NOMO-1 (cell line): ENCODE measurements around the gene DNAJC6.
A peak's percentile ranks its signal among the peaks of the same experiment; 100 is the strongest.

Experiments
- DNase-seq, 2 experiments: peaks; one replicate each; lab custom pipeline; 2025; ENCODE audit not compliant: unreplicated experiment in 2 of 2; lab: John Stamatoyannopoulos, UW

DNAJC6 gene

GRCh38 chr1:65399003-65399402, 89.7 kb downstream of the DNAJC6 start:
- no peak for DNase-seq

- no peak for DNase-seq
Measured at GRCh38 chr1:65401612-65402011, 92.3 kb downstream of the DNAJC6 start.

GRCh38 chr1:65404941-65405340, 95.6 kb downstream of the DNAJC6 start:
- DNase-seq = no peak

- DNase-seq = no peak
Measured at GRCh38 chr1:65407877-65408276, 98.5 kb downstream of the DNAJC6 start.

GRCh38 chr1:65409314-65409713, 100.0 kb downstream of the DNAJC6 start:
- DNase-seq = no peak

- no peak for DNase-seq
Measured at GRCh38 chr1:65409816-65410326, 100.5 kb downstream of the DNAJC6 start.

- no peak for DNase-seq
Measured at GRCh38 chr1:65412256-65412983, 103.1 kb downstream of the DNAJC6 start.

- no peak for DNase-seq
Measured at GRCh38 chr1:65412984-65413375, 103.6 kb downstream of the DNAJC6 start.

GRCh38 chr1:65414538-65414937, 105.2 kb downstream of the DNAJC6 start:
- no peak for DNase-seq

- no peak for DNase-seq
Measured at GRCh38 chr1:65416767-65417166, 107.4 kb downstream of the DNAJC6 start.

GRCh38 chr1:65417729-65418128, 108.4 kb downstream of the DNAJC6 start:
- no peak for DNase-seq

- no peak for DNase-seq
Measured at GRCh38 chr1:65418522-65419185, 109.3 kb downstream of the DNAJC6 start.

GRCh38 chr1:65419681-65420589, 110.6 kb downstream of the DNAJC6 start:
- peak; percentile 97 to 98 for DNase-seq

GRCh38 chr1:65420590-65421350, 111.4 kb downstream of the DNAJC6 start, which contains the start of the genes LEPR and LEPROT:
TSS of gene LEPR (plus strand) at chr1:65420668. CDS start at chr1:65565566, 144,898 bp downstream.
TSS of gene LEPROT (plus strand) at chr1:65420668. CDS start at chr1:65420725, 57 bp downstream.
- DNase-seq = peak in 1 of 2 experiments; percentile 48

GRCh38 chr1:65421351-65422025, 112.1 kb downstream of the DNAJC6 start:
- peak; percentile 38 to 74 for DNase-seq

- no peak for DNase-seq
Measured at GRCh38 chr1:65422241-65423203, 113.2 kb downstream of the DNAJC6 start.

GRCh38 chr1:65423884-65424572, 114.7 kb downstream of the DNAJC6 start:
- DNase-seq = peak in 1 of 2 experiments; percentile 16

- DNase-seq = no peak
Measured at GRCh38 chr1:65424573-65424889, 115.2 kb downstream of the DNAJC6 start.
